Kidney (tissue), 14 donors: ENCODE measurements around the gene C11orf91. TPM values are rescaled to one million over a fixed set of nuclear protein-coding genes. Genes with fewer than 3 reads are reported as not detected.

ENCODE experiments used
- DNase-seq, 5 donors: peaks; one replicate each; pipeline ENCODE4 v3.0.0-alpha.2; 2013 to 2020
- FAIRE-seq: peaks from 2 replicates; lab custom pipeline; 2012; peaks lifted over from hg19 to GRCh38; lab: Jason Lieb, UNC
- H3K27ac ChIP-seq, 2 donors: one replicate each; pipeline ENCODE4 v1.7.0; 2013; ENCODE audit warnings: low read depth in 2 of 2, low read length in 2 of 2, inconsistent platforms in 1 of 2
- H3K27me3 ChIP-seq: one replicate; pipeline ENCODE4 v1.7.1; 2013; ENCODE audit warnings: low read length, inconsistent platforms; ENCODE audit not compliant: control insufficient read depth, insufficient read depth
- H3K36me3 ChIP-seq, 3 donors: one replicate each; pipeline versions ENCODE4 v1.7.0 to v1.7.1; 2013; ENCODE audit warnings: low read length in 3 of 3, control low read depth in 1 of 3, inconsistent platforms in 1 of 3; ENCODE audit not compliant: insufficient read depth in 3 of 3, control insufficient read depth in 2 of 3
- H3K4me1 ChIP-seq, 3 donors: one replicate each; pipeline versions ENCODE4 v1.7.0 to v1.7.1; 2013; ENCODE audit warnings: low read length in 3 of 3, inconsistent platforms in 1 of 3, low read depth in 1 of 3; ENCODE audit not compliant: control insufficient read depth in 2 of 3, insufficient read depth in 2 of 3
- H3K4me3 ChIP-seq, 3 donors: one replicate each; pipeline versions ENCODE4 v1.7.0 to v1.8.1; 2013; ENCODE audit warnings: low read length in 3 of 3, control low read depth in 1 of 3, inconsistent platforms in 1 of 3
- H3K9ac ChIP-seq, 3 donors: one replicate each; pipeline versions ENCODE4 v1.7.0 to v1.7.1; 2013; ENCODE audit warnings: low read length in 3 of 3, control low read depth in 1 of 3, inconsistent platforms in 1 of 3
- H3K9me3 ChIP-seq, 3 donors: one replicate each; pipeline versions ENCODE4 v1.7.0 to v1.7.1; 2013; ENCODE audit warnings: low read length in 3 of 3, control low read depth in 1 of 3, inconsistent platforms in 1 of 3; ENCODE audit not compliant: control insufficient read depth in 2 of 3, insufficient read depth in 1 of 3
- intact Hi-C: fragments of 100-400 bp; cut with DNase I; formaldehyde crosslinking; loops from one replicate; pipeline ENCODE4 v1.11.1; 2022
- polyA plus RNA-seq: library from polyadenylated mRNA; stranded (reverse); fragments of 350-450 nt; fragmentation: Illumina TruSeq; extraction: RNeasy Lipid Tissue Mini Kit (QIAGEN cat#74804); gene quantifications from one replicate; pipeline ENCODE4 v1.2.3, GENCODE V29; 2014; ENCODE audit warnings: low read depth, low replicate concordance; ENCODE audit not compliant: insufficient read depth
- total RNA-seq: library from RNA; stranded (reverse); fragmentation: NEBNext Ultra II Directional; extraction: Animal tissue kit (Norgen Biotek cat#: 25700); gene quantifications from one replicate; pipeline ENCODE4 v1.2.1, GENCODE V29; 2021
- TF ChIP-seq, protein P1 (sequence below): IDR thresholded peaks from 3 replicates; pipeline ENCODE4 v1.5.1; 2012; ENCODE audit warnings: mild to moderate bottlenecking, moderate library complexity, borderline replicate concordance; ENCODE audit not compliant: insufficient read depth; ENCODE audit errors: extremely low read depth
- donor health status: control.
- donor health status: control.
- donor health status: control.
- donor health status: control.
- donor health status: control.
- donor health status: DM: yes; HTN: yes; CAD: no.
- donor health status: Normal renal cell carcinoma (clear cell type).

Gene C11orf91
- total and polyA plus RNA-seq, 2 donors from 2014 or later: not detected

DNA sequence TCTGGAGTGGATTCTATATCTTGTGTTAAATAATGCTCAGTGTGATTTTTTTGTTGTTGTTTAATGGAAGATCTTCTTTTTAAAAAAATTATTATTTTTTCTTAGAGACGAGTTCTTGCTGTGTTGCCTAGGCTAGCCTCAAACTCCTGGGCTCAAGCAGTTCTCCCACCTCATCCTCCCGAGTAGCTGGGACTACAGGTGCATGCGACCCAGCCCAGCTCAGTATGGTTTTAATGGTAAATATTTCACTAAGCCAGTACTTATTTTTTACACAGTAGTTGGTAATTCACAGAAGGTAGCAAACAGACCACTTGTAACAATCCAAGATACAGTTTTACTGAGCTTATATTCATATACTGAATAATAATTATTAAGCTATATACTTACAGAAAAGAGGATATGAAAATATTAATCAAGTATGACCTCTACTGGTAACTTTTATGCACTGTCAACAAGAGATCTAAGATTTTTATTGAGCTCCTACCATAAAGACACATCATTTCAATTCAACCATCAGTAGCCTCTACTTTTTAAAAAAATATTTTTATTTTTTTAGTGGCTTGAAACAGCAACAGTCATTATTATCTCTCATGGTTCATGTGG is 41.7 kb upstream of the C11orf91 start:
- FAIRE-seq: peak; percentile 96
- H3K9me3 ChIP-seq: no peaks in the 10 kb centered on the region
- H3K27ac ChIP-seq: no peak overlapping the region
- H3K27me3 ChIP-seq: no peaks in the 10 kb centered on the region
- intact Hi-C loops: no loop called here
- no peak overlapping the region for H3K4me3 ChIP-seq
- TF ChIP-seq, protein P1, sequence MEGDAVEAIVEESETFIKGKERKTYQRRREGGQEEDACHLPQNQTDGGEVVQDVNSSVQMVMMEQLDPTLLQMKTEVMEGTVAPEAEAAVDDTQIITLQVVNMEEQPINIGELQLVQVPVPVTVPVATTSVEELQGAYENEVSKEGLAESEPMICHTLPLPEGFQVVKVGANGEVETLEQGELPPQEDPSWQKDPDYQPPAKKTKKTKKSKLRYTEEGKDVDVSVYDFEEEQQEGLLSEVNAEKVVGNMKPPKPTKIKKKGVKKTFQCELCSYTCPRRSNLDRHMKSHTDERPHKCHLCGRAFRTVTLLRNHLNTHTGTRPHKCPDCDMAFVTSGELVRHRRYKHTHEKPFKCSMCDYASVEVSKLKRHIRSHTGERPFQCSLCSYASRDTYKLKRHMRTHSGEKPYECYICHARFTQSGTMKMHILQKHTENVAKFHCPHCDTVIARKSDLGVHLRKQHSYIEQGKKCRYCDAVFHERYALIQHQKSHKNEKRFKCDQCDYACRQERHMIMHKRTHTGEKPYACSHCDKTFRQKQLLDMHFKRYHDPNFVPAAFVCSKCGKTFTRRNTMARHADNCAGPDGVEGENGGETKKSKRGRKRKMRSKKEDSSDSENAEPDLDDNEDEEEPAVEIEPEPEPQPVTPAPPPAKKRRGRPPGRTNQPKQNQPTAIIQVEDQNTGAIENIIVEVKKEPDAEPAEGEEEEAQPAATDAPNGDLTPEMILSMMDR: peak; percentile 29
- H3K36me3 ChIP-seq: peaks cover 0 to 15% (median 5%) of the 10 kb centered on the region in 3 donors
- no peak overlapping the region for H3K9ac ChIP-seq
- H3K4me1 ChIP-seq: no peaks in the 10 kb centered on the region
- peak in 1 of 5 donors; percentile 3 for DNase-seq

DNA sequence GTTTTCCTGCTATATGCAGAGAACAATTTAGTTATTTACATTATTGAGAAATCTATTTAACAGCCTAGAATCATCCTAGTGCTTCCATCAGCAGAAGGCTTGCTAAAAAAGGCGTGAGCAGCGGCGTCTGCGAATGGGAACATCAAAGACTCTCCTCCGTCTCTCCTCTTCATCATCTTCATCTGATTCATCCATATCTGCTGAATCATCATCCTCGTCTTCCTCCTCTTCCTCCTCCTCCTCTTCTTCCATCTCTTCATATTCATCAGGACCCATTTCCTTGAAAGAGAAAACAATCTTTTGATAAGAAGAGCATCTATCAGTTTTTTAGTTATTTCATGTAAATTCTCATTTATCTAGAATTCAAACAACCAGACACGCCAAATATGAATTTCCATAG is 41.2 kb upstream of the C11orf91 start:
- Histone ChIP-seq H3K27ac (no peak overlapping the region), H3K27me3 (no peaks in the 10 kb centered on the region)
- FAIRE-seq: no peak

DNA sequence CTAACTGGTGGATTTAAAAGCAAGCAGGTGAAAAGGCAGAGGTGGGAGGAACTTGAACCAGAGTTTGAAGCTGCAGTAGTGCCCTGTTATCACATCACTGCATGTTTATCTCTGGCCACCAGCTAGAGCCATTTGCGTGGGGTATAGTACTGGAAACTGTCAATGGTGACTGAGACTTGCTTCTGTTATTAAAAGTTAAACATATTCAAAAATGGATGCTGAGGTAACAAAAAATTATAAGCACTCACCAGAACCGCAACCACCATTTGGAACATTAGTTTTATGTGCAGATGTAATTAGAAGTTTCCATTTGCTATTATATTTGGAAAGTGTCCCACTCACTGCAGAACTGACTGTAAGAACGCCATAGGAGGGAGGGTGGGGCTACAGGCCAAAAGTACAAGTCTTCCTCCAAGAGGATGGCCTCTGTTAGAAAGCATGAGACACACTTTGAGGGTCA is 36.8 kb upstream of the C11orf91 start:
- Histone ChIP-seq H3K27me3 (no peaks in the 10 kb centered on the region), H3K27ac (peak overlapping the region in 1 of 2 donors; percentile 97), H3K4me1 (peaks cover 2 to 17% (median 8%) of the 10 kb centered on the region in 3 donors), H3K4me3 (no peak overlapping the region), H3K36me3 (peaks cover 0 to 4% (median 2%) of the 10 kb centered on the region in 3 donors), H3K9ac (peak overlapping the region in 1 of 3 donors; percentile 60), H3K9me3 (no peaks in the 10 kb centered on the region)
- TF ChIP-seq, protein P1: no peak
- DNase-seq (peak in 1 of 5 donors; percentile 21), FAIRE-seq (no peak)
- intact Hi-C loops: no loop called here

More for the DNA sequence above, 41.2 kb upstream of the C11orf91 start:
- Histone ChIP-seq H3K36me3 (peaks cover 0 to 12% (median 5%) of the 10 kb centered on the region in 3 donors), H3K4me1 (peaks cover 0 to 4% (median 0%) of the 10 kb centered on the region in 3 donors), H3K4me3 (no peak overlapping the region), H3K9ac (no peak overlapping the region), H3K9me3 (no peaks in the 10 kb centered on the region)
- TF ChIP-seq, protein P1: no peak
- intact Hi-C loops: no loop called here
- DNase-seq: no peak
